HL-60/S4 treated with retinoic acid at 250 ng/mL for 4 days and 3 days (cell line): Measurements from ENCODE around the gene IGFBP2.
"Not testable (repeated sequence)": the region's sequence is repeated elsewhere in the genome, so short reads cannot be mapped to it uniquely, and the experiment has no call there.

ENCODE experiments used
- in situ Hi-C: fragments of 300-500 bp; cut with MboI; formaldehyde crosslinking; loops from 2 replicates; pipeline ENCODE4 v1.7.0; 2022; ENCODE audit warnings: low sequenced_read_pairs

The IGFBP2 gene, protein sequence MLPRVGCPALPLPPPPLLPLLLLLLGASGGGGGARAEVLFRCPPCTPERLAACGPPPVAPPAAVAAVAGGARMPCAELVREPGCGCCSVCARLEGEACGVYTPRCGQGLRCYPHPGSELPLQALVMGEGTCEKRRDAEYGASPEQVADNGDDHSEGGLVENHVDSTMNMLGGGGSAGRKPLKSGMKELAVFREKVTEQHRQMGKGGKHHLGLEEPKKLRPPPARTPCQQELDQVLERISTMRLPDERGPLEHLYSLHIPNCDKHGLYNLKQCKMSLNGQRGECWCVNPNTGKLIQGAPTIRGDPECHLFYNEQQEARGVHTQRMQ

DNA sequence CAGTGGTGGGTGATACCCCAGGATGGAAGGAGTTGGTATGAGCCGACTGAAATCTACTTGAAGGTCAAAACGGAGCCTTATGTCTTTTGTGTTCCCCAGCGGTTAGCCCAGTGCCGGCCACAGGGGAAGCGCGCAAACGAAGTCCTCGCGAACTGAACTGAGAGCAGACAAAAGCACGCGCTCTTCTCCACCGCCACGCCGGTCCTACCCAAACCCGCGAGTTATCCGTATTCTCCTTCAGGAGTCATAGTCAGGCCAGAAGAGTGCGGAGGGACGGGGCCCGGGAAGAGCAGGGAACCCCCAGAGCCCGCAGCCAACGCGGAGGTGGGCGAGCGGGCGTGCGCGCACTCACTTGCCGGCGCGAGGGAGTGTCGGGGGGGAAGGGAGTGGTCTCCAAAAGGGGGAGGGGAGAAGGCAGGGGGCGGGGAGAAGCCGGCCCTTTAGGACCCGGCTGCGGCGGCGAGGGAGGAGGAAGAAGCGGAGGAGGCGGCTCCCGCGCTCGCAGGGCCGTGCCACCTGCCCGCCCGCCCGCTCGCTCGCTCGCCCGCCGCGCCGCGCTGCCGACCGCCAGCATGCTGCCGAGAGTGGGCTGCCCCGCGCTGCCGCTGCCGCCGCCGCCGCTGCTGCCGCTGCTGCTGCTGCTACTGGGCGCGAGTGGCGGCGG is at the start of gene IGFBP2:
Gene IGFBP2, plus strand, starts transcription at position 469 of the 664 bp plus-strand sequence. Its CDS starts 104 bp downstream, at position 573.
- in situ Hi-C loops: no loop called here

DNA sequence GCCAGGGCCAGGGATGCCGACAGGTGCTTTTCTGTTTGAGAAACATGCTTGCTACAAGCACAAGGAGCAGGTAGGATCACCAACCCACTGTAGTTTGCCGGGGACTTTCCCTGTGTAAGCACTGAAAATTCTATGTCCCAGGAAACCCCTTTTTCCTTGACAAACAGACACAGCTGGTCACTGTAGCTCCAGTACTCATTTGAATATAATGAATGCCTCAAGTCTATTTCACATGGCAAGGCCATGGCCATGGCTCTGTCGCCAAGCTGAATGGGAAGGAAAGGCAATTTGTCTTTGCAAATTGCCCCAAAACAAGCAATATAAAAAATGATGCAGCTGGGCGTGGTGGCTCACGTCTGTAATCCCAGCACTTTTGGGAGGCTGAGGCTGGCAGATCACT is 49.6 kb upstream of the IGFBP2 start:
- in situ Hi-C loops: no loop called here

DNA sequence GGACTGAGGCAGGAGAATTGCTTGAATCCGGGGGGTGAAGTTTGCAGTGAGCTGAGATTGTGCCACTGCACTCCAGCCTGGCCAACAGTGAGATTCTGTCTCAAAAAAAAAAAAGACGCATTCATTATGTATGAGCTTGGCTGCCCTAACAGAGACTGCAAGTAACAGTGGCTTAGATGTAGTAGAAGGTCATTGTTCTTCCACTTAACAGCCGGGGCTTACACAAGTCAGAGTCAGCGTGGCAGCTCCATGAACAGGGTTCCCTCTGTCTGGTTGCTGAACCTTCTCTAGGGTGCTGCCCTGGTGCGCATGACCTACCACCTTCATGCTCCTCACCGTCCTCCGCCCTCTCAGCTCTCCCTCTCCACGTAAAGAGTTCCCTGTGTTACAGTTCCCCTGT is 49.1 kb upstream of the IGFBP2 start:
- in situ Hi-C loops: no loop called here

DNA sequence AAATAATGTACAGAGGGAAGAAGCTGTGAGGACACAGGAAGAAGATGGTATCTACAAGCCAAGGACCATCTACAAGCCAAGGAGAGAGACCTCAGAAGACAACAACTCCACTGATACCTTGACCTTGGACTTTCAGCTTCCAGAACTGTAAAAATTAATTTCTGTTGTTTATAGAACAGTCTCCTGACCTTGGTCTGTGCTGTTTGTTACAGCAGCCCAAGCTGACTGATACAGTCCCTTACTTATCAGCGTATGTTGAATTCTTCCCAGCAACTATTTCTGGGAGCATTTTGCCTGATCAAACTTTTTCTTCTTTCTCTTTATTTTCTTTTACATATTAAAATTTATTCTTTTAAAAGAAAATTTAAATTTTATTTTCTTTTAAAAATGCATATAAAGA is 47.8 kb upstream of the IGFBP2 start:
- in situ Hi-C loops: no loop called here

DNA sequence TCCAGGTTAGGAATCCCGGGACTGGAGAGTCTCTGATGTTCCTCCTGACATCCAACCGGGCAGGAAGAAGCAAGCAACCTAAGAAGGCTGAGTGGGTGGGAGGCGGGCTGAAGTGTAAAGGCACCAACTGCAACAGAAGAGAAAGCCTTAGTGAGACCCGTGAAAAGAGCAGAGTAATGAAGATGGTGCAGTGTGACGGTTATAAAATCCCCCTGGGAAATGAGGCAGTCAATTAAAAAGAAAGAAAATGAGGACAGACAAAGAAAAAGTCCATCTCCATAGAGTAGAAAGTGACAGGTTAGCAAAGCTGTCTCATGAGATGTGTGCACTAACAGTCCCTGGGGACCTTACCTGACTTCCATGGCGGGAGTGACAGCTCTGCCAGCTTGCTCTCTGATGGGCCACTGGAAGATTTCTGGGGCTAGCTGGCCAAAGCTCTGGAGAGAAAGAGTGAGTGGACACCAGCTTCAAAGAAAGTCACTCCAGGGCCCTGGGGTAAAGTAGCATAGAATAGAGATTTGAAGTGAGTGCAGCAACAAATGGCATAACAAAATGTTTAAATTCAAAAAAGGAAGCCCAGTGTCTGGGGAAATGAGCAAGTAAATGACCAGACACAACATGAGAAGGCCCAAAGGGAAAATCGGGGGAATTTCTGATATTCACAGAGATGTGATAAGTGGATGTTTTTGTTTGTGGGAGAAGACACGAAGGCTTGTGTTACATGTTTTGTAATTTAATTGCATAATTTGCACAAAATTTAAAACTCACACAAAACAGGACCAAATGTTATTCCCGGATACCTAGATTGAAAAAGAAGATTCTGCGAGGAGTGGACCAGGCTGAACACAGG is 44.1 kb upstream of the IGFBP2 start:
- in situ Hi-C loops: no loop called here

DNA sequence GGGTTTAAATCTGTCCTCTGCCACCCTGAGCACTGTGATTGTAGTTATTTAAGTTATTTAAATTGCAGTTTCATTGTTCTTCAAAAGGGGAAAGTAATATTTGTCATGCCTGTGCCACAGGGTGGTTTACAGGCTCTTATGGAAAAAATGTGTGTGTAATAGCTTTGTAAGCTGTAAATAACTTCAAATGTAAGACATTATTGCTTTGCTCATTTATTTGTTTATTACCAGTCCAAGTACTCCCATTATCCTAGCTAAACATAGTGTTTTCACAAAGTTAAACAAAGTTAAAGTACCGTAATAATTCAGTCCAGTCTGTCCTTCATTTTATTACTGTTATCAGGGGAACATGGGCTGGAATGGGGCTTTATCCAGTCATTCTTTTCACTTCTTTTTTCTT is 43.4 kb upstream of the IGFBP2 start:
- in situ Hi-C loops: no loop called here

DNA sequence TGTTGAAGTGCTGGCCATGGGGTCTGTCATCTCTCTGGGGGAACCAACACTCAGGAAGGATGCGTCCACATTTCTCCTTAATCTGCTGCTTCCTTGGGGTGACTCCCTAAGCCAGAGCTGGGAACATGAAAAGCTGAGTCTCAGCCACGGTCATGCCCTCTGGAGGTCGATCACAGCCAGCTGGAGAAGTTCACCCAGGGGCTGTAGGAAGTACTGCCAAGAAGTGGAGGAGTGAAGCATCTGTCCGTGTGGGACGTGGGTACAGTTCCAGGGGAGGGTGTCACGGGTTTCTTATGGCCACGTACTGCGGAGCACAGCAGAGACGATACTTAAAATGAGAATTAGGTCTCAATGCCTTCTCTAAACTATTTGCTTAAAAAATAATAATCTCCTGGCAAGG is 42.4 kb upstream of the IGFBP2 start:
- in situ Hi-C loops: no loop called here

DNA sequence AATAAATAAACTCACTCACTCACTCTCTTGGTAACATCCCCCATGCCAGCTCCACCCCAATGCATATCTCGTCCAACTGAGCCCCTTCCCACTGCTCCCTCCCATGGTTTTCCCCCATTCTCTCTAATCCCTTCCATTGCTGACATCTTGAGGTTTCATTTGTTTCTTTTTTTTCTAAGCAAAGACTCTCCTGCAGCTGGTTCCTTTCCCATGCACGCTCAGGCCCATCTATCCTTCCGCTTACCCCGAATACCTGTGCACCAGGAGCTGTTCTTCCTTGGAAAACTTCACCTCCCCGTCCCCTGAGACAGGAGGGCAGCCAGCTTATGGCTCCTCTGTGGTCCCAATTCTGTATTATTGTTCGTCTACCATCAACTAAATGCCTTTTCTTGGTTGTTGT is 41.7 kb upstream of the IGFBP2 start:
- in situ Hi-C loops: no loop called here

DNA sequence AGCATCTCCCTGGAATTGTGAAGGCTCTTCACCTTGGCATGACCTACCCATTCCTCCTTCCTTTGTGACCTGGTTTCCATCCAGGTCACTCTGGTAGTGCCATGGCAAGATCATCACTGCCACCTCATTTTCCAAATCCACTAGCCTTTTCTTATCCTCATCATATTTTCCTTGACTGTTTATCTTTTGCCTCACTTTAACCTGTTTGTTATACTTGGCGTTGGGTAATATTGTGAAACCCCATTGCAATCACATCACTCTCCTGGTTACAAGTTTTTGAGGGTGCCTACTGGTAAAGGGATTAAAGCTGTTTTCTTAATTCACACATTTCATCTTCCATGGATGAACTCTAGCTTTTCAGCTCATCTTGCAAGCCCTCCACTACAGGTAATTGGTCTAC is 39.1 kb upstream of the IGFBP2 start:
- in situ Hi-C loops: no loop called here

DNA sequence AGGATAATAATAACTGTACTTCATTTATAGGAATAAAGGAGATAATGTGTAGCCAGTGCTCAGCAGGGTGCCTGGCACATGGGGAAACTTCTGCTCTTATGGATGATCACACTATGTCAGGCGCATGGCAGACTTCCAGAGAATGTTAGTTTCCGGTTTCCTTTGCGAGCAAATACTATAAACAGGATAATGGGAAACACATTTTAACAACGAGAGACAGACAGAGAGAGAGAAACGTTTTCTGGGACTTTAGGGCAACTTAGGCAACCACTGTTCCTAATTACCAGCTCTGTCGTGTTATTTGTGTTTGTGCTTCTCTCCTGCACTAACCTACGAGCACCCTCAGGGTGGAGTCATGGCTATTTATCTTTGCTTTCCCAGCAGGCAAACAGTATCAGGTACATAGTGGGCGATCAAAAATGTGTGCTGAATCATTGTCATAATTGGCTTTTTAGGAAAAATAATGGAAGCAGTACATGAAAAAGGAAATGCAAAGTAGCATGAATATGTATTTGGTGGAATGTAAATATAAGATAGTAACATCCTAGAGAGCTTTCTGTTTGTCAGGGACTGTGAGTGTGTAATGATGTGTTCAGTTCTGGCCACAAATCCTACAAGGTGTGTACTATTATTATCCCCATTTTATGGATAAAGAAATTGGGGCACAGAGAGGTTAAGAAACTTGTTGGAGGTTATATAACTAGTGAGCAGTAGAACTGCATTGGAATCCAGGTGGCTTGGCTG is 36.8 kb upstream of the IGFBP2 start:
- in situ Hi-C loops: no loop called here

DNA sequence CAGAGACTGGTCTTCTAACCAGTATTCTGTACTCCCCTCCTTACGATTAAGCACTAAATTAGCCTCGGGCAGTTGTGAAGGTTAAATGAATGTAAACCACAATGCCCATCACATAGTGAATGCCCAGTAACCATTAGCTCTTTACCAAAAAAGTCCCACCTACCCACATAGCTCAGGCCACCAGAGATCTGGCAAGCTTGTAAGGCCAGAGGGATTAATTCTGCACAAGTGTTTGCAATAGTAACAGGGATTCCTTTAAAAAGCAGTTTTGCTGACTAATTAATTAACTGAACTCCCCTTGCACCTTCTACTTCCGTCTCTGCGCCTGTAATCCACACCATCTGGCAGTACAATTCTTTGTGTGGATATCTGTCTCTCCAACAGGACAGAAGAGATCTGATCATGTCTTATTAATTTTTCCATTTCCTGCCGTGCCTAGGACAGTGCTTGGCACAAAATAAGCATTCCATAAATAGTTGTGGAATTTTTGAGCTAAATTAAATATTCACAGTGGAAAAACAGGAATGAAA is 36.2 kb upstream of the IGFBP2 start:
- in situ Hi-C loops: no loop called here

DNA sequence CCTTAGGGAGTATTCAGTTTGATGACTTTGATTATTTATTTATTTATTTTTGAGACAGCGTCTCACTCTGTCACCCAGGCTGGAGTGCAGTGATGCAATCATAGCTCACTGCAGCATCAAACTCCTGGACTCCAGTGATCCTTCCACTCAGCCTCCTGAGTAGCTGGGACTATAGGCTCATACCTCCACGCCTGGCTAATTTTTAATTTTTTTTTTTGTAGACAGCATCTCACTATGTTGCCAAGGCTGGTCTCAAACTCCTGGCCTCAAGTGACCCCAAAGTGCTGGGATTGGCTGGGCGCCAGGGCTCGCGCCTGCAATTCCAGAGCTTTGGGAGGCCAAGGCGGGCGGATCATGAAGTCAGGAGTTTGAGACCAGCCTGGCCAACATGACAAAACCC is 35.4 kb upstream of the IGFBP2 start:
- in situ Hi-C loops: not testable (repeated sequence)

DNA sequence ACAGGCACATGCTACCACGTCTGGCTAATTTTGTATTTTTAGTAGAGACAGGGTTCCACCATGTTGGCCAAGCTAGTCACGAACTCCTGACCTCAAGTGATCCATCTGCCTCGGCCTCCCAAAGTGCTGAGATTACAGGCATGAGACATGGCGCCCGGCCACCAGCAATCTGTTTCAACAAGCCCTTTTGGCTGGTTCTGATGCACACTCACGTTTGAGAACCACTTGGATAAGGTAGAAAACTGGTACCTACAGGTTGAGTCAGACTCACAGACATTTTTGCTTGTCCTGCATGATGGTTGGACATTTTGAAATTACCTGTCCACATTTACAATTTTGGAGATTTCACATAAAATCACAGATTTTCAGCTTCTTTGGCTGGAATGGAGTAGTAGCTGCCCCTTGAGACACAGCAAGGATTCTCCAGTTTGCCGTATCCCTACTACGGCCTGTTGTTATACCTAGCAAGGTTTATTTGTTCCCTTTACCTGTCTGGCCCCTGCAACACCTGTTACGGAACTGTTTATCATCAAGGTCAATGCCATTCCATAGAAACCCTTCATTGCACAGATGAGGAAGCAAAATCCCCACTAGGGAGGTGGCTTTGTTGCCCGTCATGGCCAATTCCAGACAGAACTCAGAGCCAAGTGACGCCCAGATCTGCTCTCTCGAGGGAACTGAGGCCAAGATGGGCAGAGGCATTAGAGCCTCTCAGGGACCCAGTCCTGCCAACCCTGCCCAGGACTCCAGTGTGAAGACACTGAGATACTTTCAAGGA is 31.4 kb upstream of the IGFBP2 start:
- in situ Hi-C loops: no loop called here

DNA sequence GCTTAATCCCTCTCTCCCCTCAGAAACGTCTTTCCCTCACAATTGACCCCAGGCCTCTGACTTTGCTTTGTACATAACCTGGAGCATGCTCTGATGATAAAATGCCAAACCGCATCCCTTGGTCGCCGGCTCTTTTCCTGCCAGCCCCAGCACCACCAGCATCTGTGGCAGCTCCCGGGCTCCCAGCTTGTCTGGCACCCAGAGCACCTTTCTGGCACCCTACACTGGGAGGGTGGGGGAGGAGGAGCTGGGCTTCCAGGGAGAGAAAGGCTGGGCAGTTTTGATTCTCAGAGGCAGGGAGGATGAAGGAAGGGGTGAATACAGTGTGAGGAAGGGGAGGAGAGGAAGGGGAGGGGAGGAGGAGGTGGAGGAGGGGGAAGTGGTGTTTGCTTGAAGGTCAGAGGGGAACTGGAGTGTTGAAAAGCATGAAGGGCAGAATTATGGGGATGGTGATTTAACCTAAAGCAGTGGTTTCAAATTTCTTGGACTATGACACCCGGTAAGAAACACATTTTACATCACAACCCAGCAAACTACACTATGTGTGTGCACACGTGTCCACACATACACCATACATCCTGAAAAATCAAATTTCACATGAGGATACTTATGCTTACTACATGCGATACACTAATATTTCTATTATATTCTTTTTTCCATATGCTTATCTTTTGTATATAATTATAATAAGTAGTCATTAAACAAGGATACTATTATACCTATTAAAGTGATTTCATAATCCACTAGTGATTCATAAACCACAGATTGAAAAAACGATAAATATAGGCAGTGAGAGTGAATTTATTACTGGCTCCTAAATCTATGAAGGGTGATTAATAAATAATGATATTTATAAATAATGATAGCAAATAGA is 30.0 kb upstream of the IGFBP2 start:
- in situ Hi-C loops: no loop called here

DNA sequence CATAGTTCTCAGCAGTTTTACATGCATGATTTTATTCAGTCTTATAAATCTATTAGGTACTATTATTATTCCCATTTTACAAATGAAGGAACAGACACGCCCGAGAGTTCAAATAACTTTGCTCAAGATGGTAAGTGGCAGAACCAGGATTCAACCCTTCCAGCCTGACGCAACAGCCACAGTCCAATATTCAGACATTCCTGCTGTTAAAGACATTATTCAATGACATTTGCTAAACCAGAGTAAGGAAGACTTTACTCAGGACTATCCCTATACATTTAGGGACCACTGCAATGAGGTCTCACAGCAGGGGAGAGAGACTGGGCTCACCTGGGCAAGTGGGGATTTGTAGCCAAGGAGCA is 29.4 kb upstream of the IGFBP2 start:
- in situ Hi-C loops: no loop called here

DNA sequence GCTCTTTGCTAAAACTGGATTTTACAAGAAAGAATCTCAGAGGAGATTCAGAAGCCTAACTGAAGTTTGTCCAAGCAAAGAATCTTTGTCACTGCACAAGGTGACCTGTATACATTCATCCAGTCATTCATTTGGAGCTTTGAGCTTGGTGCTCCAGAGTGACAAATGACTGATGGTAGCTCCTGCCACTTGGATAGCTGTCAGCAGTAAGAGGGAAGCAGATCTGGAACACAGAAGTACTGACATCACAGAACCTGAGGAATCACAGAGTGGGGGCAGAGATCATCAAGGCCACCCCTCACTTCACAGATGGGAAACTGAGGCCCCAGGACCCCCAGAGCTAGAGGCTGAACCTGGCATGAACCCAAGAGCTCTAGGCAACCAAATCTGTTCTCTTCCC is 28.8 kb upstream of the IGFBP2 start:
- in situ Hi-C loops: no loop called here

DNA sequence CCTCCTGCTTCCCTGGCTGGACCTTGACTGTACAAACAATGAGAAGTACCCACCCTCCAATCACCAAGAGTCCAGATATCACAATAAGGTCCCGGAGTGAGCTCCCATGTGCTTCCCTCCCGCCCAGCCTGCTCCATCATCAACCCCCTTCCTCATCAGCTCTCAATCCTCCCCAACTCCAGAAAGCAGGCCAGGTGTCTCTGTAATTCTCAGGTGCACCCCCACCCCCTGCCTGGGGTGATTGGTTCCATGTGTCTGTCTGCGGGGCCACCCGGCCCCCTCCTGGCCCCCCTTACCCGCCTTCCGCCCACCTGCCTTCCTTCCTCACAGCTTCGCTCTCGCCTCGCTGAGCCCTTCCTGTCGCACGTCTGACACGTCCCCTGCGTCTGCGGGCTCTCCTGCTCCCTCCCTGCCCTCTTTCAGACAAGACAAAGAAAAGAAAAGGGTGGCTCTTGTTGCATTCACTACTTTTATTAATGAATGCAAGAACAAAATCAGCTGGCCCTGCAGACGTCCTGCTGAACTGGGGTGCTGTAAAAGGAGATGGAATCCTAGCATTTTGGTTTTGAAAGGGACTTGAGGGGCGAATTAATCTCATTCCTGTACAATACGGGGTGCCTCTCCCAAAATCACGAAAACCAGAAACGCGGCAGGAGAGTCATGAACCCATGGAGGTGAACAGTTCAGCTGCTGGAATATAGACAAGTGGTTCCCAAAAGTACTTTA is 26.5 kb upstream of the IGFBP2 start:
- in situ Hi-C loops: no loop called here

DNA sequence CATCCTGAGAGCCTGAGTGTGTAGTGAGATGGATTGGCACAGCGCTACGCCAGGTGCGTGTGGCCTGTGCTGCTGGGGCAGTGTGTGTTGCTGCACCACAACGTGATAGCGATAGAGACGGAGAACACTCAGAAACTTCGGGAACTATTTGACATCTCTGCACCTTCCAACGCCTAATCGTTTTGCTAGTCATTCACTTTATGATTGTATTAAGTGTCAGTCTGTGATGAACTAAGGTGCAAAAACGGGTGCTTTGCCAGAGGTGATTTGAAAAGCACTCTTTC is 26.0 kb upstream of the IGFBP2 start:
- in situ Hi-C loops: no loop called here

DNA sequence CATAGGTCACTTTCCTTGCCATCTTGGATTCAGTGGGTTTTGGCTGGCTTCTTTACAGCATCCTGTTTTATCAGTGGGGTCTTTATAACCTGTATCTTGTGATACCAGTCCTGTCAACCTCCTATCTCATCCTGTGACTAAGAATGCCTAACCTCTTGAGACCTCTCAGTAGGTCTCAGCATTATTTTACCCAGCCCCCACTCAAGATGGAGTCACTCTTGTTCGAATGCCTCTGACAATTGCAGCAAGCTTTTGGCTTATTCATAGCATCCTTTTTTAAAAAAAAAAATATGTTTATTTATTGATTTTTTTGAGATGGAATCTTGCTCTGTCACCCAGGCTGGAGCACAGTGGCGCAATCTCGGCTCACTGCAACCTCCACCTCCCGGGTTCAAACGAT is 24.7 kb upstream of the IGFBP2 start:
- in situ Hi-C loops: no loop called here
